ENCODE results near the gene C16orf54.
"Not testable (repeated sequence)": the region's sequence is repeated elsewhere in the genome, so short reads cannot be mapped to it uniquely, and the experiment has no call there.

Gene C16orf54

DNA sequence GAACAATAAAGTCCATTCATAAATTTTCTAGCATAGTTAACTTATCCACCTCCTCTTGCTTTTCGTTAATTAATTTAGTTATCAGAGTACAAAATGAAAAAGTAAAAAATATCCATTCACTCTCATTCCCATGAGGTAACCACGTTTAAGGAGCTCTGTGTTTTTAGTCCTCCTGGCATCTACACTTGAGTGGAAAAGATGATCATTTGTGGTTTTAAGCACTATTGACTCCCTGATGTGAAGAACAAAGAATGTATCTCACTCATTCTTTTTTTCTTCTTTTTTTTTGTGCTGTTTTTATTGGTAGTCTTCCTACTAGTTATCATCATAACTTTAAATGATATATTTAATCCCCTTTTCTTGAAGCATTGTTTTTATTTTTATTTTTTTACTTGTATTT is 40.8 kb downstream of the C16orf54 start:
- no peak for DNase-seq

- DNase-seq = no peak
These were observed 43.5 kb downstream of the C16orf54 start for GRCh38 chr16:29702269-29702668.

DNA sequence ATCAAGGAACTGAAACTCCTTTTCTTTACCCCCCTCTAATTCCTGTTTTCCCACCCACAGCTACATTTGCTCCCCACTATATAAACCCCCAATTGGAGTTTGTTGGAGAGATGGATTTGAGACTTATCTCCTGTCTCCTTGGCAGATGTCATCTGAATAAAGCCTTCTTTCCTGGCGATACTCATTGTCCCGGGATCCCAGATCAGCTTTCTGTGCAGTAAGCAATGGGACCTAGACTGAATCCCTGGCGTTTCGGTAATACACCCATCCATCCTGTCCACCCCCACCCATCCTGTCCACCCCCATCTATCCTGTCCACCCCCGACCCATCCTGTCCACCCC is 44.6 kb downstream of the C16orf54 start:
- no peak for DNase-seq

DNA sequence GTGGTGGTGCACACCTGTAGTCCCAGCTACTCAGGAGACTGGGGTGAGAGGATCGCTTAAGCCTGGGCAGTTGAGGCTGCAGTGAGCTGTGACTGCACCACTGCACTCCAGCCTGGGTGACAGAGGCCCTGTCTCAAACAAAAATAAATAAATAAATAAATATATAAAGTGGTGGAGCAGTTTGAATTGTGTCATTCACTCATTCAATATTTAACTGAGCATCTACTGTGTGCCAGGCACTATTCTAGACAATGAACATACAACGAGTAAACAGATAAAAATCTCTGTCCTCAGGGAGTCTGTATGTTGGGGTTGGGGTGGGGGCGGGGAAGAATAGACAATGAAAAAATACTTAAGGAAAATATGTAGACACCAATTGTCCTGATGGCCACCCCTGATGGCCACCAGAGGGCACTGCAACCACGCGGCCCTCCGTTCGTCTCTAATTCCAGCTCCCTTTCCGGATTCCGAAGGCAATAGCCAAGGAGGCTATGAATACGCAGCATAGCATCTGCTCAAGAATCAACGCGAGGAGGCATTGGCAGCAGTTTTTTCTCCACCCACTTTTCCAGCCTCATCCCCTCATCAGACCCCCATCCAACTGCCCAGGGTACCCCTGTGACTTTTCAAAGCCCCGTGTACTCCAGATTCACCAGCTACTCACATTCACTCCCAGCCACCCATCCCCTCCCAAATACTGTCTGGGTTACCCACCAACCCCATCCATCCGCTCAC is 45.4 kb downstream of the C16orf54 start:
- DNase-seq = peak; percentile 73

DNA sequence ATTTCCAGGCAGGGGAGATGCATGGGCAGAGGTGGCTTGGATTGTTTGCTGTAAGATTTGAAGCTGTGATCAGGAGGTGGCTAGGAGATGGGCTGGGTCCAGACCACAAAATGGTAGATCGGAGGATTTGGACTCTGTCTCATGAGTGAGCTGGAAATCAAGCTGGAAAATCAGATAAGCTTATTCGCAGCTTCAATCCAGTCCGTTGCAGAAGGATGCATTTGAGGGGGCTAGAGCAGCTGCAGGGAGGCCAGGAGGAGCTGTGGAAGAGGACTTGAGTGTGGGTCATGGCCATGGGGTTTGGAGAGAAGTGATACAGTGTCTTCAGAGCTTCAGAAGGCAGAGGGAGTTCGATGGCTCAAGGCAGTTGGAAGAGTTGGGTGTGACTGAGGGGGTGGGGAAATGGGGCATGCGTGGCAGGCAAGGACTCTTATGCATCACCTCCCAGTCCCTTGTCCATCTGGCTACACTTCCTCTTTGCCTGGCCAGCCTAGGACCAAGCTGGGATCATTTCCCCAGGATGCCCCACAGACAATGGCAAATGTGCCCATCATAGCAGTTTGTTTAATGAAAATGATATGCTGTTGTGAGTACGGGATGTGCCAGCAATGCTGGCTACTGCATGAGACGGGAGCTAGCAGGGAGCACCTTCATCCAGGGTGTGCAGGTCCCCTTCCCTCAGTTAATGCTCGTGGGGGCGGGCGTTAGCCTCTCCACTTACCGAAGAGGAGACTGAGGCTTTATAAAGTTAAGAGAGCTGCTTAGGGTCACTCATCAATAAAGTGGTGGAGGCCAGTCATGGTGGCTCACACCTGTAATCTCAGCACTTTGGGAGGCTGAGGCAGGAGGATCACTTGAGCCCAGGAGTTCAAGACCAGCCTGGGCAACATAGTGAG is 46.2 kb downstream of the C16orf54 start:
- no peak for DNase-seq

- no peak for DNase-seq
These were observed 47.1 kb downstream of the C16orf54 start for GRCh38 chr16:29698484-29699323.

DNA sequence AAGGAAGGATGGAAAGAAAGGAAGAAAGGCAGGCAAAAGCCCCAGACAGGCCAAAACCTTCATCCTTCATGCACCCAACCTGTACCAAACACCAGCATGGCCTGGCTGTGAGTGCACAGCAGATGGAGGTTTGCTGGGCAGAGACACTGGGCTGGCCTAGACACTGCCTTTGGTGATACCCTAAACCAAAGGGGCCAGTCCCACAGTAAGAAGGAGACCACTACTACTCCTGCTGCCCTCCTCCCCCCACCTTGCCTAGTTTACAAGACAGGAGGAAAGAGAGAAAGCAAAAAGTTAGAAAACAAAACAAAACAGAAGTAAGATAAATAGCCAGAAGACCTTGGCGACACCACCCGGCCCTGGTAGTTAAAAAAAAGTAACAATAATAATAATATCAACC is 47.7 kb downstream of the C16orf54 start:
- DNase-seq = no peak

DNA sequence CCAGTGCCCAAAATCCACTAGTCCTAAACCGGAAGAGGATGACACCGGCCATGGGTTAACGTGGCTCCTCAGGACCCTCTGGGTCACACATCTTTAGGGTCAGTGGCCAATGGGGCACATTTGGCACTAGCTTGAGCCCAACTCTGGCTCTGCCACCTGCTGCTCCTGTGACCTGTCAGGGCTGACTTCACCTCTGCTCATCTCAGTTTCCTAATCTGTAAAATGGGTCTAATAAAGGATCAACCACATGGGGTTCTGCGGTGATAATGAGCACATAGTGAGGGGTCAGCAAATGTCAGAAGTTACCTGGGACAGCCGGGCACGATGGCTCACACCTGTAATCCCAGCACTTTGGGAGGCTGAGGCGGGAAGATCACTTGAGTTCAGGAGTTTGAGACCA is 48.4 kb downstream of the C16orf54 start:
- no peak for DNase-seq

- no peak for DNase-seq
These were observed 48.9 kb downstream of the C16orf54 start for GRCh38 chr16:29696881-29697331.

DNA sequence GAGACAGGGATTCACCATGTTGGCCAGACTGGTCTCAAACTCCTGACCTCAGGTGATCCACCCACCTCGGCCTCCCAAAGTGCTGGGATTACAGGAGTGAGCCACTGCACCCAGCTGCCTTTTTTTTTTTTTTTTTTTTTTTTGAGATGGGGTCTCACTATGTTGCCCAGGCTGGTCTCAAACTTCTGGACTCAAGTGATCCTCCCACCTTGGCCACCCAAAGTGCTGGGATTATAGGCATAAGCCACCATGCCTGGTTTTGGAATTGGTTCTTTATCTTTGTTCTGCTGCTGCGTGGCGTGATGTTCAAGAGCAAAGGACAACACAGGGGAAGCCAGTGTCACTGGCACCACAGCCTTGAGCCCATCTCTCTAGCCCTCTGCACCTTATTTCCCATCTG is 50.1 kb downstream of the C16orf54 start:
- not testable (repeated sequence) for DNase-seq

- DNase-seq = no peak
These were observed 51.2 kb downstream of the C16orf54 start for GRCh38 chr16:29694384-29695195.

DNA sequence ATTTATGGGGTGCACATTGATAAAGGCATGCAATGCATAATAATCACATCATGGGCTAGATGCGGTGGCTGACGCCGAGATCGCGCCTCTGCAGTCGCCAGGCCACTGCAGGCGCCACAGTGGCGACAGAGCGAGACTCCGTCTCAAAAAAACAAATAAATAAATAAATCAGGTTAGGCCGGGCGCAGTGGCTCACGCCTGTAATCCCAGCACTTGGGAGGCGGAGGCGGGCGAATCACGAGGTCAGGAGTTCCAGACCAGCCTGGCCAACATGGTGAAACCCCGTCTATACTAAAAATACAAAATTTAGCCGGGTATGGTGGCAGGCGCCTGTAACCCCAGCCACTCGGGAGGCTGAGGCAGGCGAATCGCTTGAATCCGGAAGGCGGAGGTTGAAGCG is 53.2 kb downstream of the C16orf54 start:
- DNase-seq = not testable (repeated sequence)
